H9 (cell line): ENCODE measurements around the gene WFDC1. TPM values are rescaled to one million over a fixed set of nuclear protein-coding genes. Genes with fewer than 3 reads are reported as not detected.

Source experiments
- DNase-seq: peaks from one replicate; pipeline ENCODE4 v3.0.0-alpha.2; 2017
- H2AFZ ChIP-seq: one replicate; pipeline ENCODE4 v1.6.1; 2013; ENCODE audit warnings: mild to moderate bottlenecking, low read length, control low read depth, moderate library complexity
- H2AK5ac ChIP-seq: 2 replicates; pipeline ENCODE4 v1.6.1; 2013; ENCODE audit warnings: low read length, control low read depth, mixed read lengths; ENCODE audit not compliant: insufficient read length
- H2BK120ac ChIP-seq: one replicate; pipeline ENCODE4 v1.6.1; 2013; ENCODE audit warnings: low read depth, mild to moderate bottlenecking, low read length, control low read depth, inconsistent platforms; ENCODE audit not compliant: poor library complexity, severe bottlenecking
- H2BK12ac ChIP-seq: 2 replicates; pipeline ENCODE4 v1.6.1; 2013; ENCODE audit warnings: low read length, control low read depth, mixed read lengths, low read depth; ENCODE audit not compliant: insufficient read length
- H2BK15ac ChIP-seq: 2 replicates; pipeline ENCODE4 v1.6.1; 2013; ENCODE audit warnings: low read depth, low read length, control low read depth
- H2BK20ac ChIP-seq: one replicate; pipeline ENCODE4 v1.6.1; 2013; ENCODE audit warnings: low read depth, mild to moderate bottlenecking, low read length, control low read depth, inconsistent platforms; ENCODE audit not compliant: poor library complexity, severe bottlenecking
- H2BK5ac ChIP-seq: 2 replicates; pipeline ENCODE4 v1.6.1; 2013; ENCODE audit warnings: low read length, control low read depth, mixed read lengths; ENCODE audit not compliant: insufficient read length
- H3K14ac ChIP-seq: 2 replicates; pipeline ENCODE4 v1.6.1; 2013; ENCODE audit warnings: low read length, control low read depth; ENCODE audit not compliant: insufficient read depth
- H3K18ac ChIP-seq: 2 replicates; pipeline ENCODE4 v1.6.1; 2013; ENCODE audit warnings: low read depth, mild to moderate bottlenecking, mixed read lengths, low read length, control low read depth; ENCODE audit not compliant: insufficient read length
- H3K23ac ChIP-seq: 2 replicates; pipeline ENCODE4 v1.6.1; 2013; ENCODE audit warnings: low read length, control low read depth, mixed read lengths, low read depth; ENCODE audit not compliant: insufficient read length
- H3K23me2 ChIP-seq: 2 replicates; pipeline ENCODE4 v1.6.1; 2013; ENCODE audit warnings: low read depth, mild to moderate bottlenecking, mixed read lengths, low read length, control low read depth; ENCODE audit not compliant: insufficient read length, poor library complexity, severe bottlenecking
- H3K27ac ChIP-seq: 2 replicates; pipeline ENCODE4 v1.5.1; 2013; ENCODE audit warnings: low read length, control low read depth, mixed read lengths, low read depth; ENCODE audit not compliant: insufficient read length
- H3K27me3 ChIP-seq: 2 replicates; pipeline ENCODE4 v1.6.1; 2013; ENCODE audit warnings: low read length, control low read depth, inconsistent platforms; ENCODE audit not compliant: insufficient read depth
- H3K4ac ChIP-seq: 2 replicates; pipeline ENCODE4 v1.6.1; 2013; ENCODE audit warnings: low read depth, mild to moderate bottlenecking, control low read depth, inconsistent platforms, low read length, moderate library complexity
- H3K4me1 ChIP-seq: 2 replicates; pipeline ENCODE4 v1.6.1; 2013; ENCODE audit warnings: low read length, control low read depth, inconsistent platforms; ENCODE audit not compliant: insufficient read depth
- H3K4me2 ChIP-seq: 2 replicates; pipeline ENCODE4 v1.6.1; 2013; ENCODE audit warnings: low read length, control low read depth, mixed read lengths; ENCODE audit not compliant: insufficient read length, insufficient read depth
- H3K56ac ChIP-seq: 2 replicates; pipeline ENCODE4 v1.6.1; 2013; ENCODE audit warnings: low read depth, mild to moderate bottlenecking, mixed read lengths, low read length, control low read depth; ENCODE audit not compliant: insufficient read length
- H3K79me1 ChIP-seq: 2 replicates; pipeline ENCODE4 v1.6.1; 2013; ENCODE audit warnings: low read depth, mild to moderate bottlenecking, moderate library complexity, low read length, control low read depth, inconsistent platforms; ENCODE audit not compliant: insufficient read depth, poor library complexity, severe bottlenecking
- H3K79me2 ChIP-seq: 2 replicates; pipeline ENCODE4 v1.6.1; 2013; ENCODE audit warnings: low read length, control low read depth, inconsistent platforms; ENCODE audit not compliant: insufficient read depth
- H3K9ac ChIP-seq: 2 replicates; pipeline ENCODE4 v1.6.1; 2013; ENCODE audit warnings: low read length, control low read depth, mixed read lengths; ENCODE audit not compliant: insufficient read length; ENCODE audit errors: extremely low read depth
- H3K9me3 ChIP-seq: one replicate; pipeline ENCODE4 v1.6.1; 2013; ENCODE audit warnings: low read depth, low read length, inconsistent platforms; ENCODE audit not compliant: control insufficient read depth
- H3T11ph ChIP-seq: one replicate; pipeline ENCODE4 v1.6.1; 2013; ENCODE audit warnings: mild to moderate bottlenecking, low read length, control low read depth, inconsistent platforms
- H4K20me1 ChIP-seq: one replicate; pipeline ENCODE4 v1.6.1; 2013; ENCODE audit not compliant: control insufficient read depth, insufficient read length, insufficient read depth
- H4K5ac ChIP-seq: 2 replicates; pipeline ENCODE4 v1.6.1; 2013; ENCODE audit warnings: low read depth, mild to moderate bottlenecking, mixed read lengths, low read length, control low read depth; ENCODE audit not compliant: insufficient read length
- H4K8ac ChIP-seq: replicated peaks from 2 replicates; pipeline ENCODE4 v1.6.1; 2013; ENCODE audit warnings: low read length, control low read depth, mixed read lengths, low read depth; ENCODE audit not compliant: insufficient read length
- H4K91ac ChIP-seq: 2 replicates; pipeline ENCODE4 v1.6.1; 2013; ENCODE audit warnings: low read depth, mild to moderate bottlenecking, moderate library complexity, mixed read lengths, low read length, control low read depth; ENCODE audit not compliant: insufficient read length
- H3K27ac Mint-ChIP-seq, 3 experiments: 2 replicates in 2 of 3; 3 replicates in 1 of 3; pipeline ENCODE4 v1.8.0; 2020 to 2021; ENCODE audit warnings: mixed read lengths in 3 of 3, mild to moderate bottlenecking in 1 of 3, moderate library complexity in 1 of 3
- H3K27me3 Mint-ChIP-seq: 2 replicates; pipeline ENCODE4 v1.8.0; 2021; ENCODE audit warnings: low read depth, mild to moderate bottlenecking, moderate library complexity, mixed read lengths
- H3K36me3 Mint-ChIP-seq, 3 experiments: 2 replicates in 2 of 3; 3 replicates in 1 of 3; pipeline ENCODE4 v1.8.0; 2020 to 2021; ENCODE audit warnings: low read depth in 3 of 3, mixed read lengths in 3 of 3; ENCODE audit not compliant: insufficient read depth in 1 of 3
- H3K4me1 Mint-ChIP-seq, 2 experiments: 2 replicates each; pipeline ENCODE4 v1.8.0; 2020; ENCODE audit warnings: mixed read lengths in 2 of 2
- H3K4me3 Mint-ChIP-seq, 2 experiments: 2 replicates in 1 of 2; 3 replicates in 1 of 2; pipeline ENCODE4 v1.8.0; 2020 to 2021; ENCODE audit warnings: mild to moderate bottlenecking in 2 of 2, mixed read lengths in 2 of 2, moderate library complexity in 1 of 2
- H3K9me3 Mint-ChIP-seq, 2 experiments: 2 replicates in 1 of 2; 3 replicates in 1 of 2; pipeline ENCODE4 v1.8.0; 2020; ENCODE audit warnings: mild to moderate bottlenecking in 2 of 2, mixed read lengths in 2 of 2, moderate library complexity in 1 of 2
- CTCF ChIP-seq: fragments of 200-600 bp; sonication (generic); conservative IDR thresholded peaks from 3 replicates; pipeline ENCODE4 v1.8.0; 2021; ENCODE audit warnings: antibody characterized with exemption, mild to moderate bottlenecking
- WGBS: extraction: QIAGEN DNeasy Blood & Tissue Kit; methylation state at CpG from one replicate; pipeline ENCODE4 v1.1.7; 2013; ENCODE audit warnings: missing lambda C conversion rate, low lambda C conversion rate, mixed read lengths; ENCODE audit not compliant: insufficient read length; ENCODE audit errors: extremely low coverage; 5-methylcytosine and 5-hydroxymethylcytosine counted together
- total RNA-seq: library from RNA; stranded (reverse); gene quantifications from 2 replicates; pipeline ENCODE4 v1.2.1, GENCODE V29; 2021

WFDC1 gene
- total RNA-seq, 1 experiment from 2014 or later = 0.24 TPM

DNA sequence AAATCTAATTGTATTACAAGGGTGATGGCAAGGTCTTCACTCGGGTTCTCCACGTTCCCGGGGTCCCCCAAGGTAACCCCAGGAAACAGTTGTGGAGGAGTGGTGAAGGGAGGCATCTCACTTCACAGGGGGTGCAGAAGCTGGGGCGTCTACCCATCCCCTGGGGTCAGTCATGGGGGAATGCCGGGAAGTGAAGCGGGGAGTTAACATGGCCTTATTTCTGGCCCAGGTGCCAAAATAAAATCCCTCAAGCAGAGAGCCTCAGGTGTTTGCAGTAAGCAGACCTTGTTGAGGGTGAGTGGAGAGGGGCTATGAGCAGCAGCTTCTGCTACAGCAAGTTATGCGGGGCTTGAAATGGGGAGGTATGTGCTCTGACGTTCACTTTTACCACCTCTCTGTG lies 64.6 kb downstream of the WFDC1 start:
- no peak overlapping the region for H2AK5ac ChIP-seq
- TF ChIP-seq CTCF = no peak
- H2BK12ac ChIP-seq = no peak overlapping the region
- H3K27me3 ChIP-seq = no peaks in the 10 kb centered on the region
- Mint-ChIP-seq H3K4me3 (no peak overlapping the region), H3K4me1 (peaks cover 27 to 44% of the 10 kb centered on the region in 2 experiments), H3K9me3 (no peaks in the 10 kb centered on the region; a peak in 1 of 5 replicates), H3K27ac (peak overlapping the region in 1 of 3 experiments; percentile 19; a peak in 1 of 7 replicates), H3K36me3 (no peaks in the 10 kb centered on the region), H3K27me3 (peaks cover 3% of the 10 kb centered on the region)
- H3K79me1 ChIP-seq = no peaks in the 10 kb centered on the region
- H4K20me1 ChIP-seq = no peaks in the 10 kb centered on the region
- H3K23me2 ChIP-seq = no peaks in the 10 kb centered on the region
- H3K27ac ChIP-seq = no peak overlapping the region
- no peak overlapping the region for H4K8ac ChIP-seq
- no peak overlapping the region for H2BK5ac ChIP-seq
- no peak overlapping the region for H3K4ac ChIP-seq
- H3K4me2 ChIP-seq = no peak overlapping the region
- no peak overlapping the region for H2BK120ac ChIP-seq
- no peak overlapping the region for H3K56ac ChIP-seq
- no peak overlapping the region for H4K5ac ChIP-seq
- no peak overlapping the region for H3K18ac ChIP-seq
- H2AFZ ChIP-seq = no peak overlapping the region
- H3K4me1 ChIP-seq = no peaks in the 10 kb centered on the region; the same call in 1 of the 2 replicates
- H3K9me3 ChIP-seq = no peaks in the 10 kb centered on the region
- no peaks in the 10 kb centered on the region for H3K79me2 ChIP-seq
- no peak overlapping the region for H2BK20ac ChIP-seq
- H2BK15ac ChIP-seq = no peak overlapping the region
- no CpG with 5 or more reads among the region's 8 CpGs for WGBS
- no peak for DNase-seq
- H3K23ac ChIP-seq = no peak overlapping the region
- H3K14ac ChIP-seq = no peak overlapping the region
- H4K91ac ChIP-seq = no peak overlapping the region
- H3T11ph ChIP-seq = no peak overlapping the region
- no peak overlapping the region for H3K9ac ChIP-seq
